Left lung (tissue), 10 donors: ENCODE results near the gene ZNF592. TPM values are rescaled to one million over a fixed set of nuclear protein-coding genes. Genes with fewer than 3 reads are reported as not detected.

Experiments used
- ATAC-seq: fragments of 200-7000 bp; cut with Tn5 transposase; one replicate; pipeline ENCODE4 v1.9.1; 2020; ENCODE audit warnings: moderate library complexity
- DNase-seq, 4 donors: peaks; one replicate each; pipeline ENCODE4 v3.0.0-alpha.2; 2013 to 2020
- H3K27ac ChIP-seq, 2 donors: fragments of 200-600 bp; sonication (generic) in 1 of 2; one replicate each; pipeline versions ENCODE4 v1.5.0 to v1.8.0; 2020 to 2021
- H3K27me3 ChIP-seq, 2 donors: fragments of 200-600 bp; sonication (generic) in 1 of 2; one replicate each; pipeline versions ENCODE4 v1.5.0 to v1.8.0; 2020 to 2021
- H3K36me3 ChIP-seq, 2 donors: fragments of 200-600 bp; sonication (generic) in 1 of 2; one replicate each; pipeline versions ENCODE4 v1.5.0 to v1.8.0; 2020 to 2021
- H3K4me1 ChIP-seq, 2 donors: fragments of 200-600 bp; one replicate each; pipeline ENCODE4 v1.8.0; 2021
- H3K4me3 ChIP-seq, 2 donors: fragments of 200-600 bp; sonication (generic) in 1 of 2; one replicate each; pipeline versions ENCODE4 v1.5.0 to v1.8.0; 2020 to 2021; ENCODE audit warnings: mild to moderate bottlenecking in 1 of 2
- H3K9me3 ChIP-seq, 2 donors: fragments of 200-600 bp; sonication (generic) in 1 of 2; one replicate each; pipeline versions ENCODE4 v1.5.0 to v1.8.0; 2020 to 2021
- intact Hi-C, 2 donors: fragments of 100-400 bp; cut with DNase I; formaldehyde crosslinking; loops; one replicate each; pipeline versions ENCODE4 v1.11.2 to v1.14.2; 2022
- polyA plus RNA-seq, 6 donors: library from polyadenylated mRNA; unstranded; fragments of 120-200 nt; gene quantifications; one replicate each; pipeline ENCODE4 v1.2.1, GENCODE V29; 2013; ENCODE audit not compliant: insufficient read length in 6 of 6
- total RNA-seq, 2 donors: library from RNA; stranded (reverse); fragmentation: NEBNext Ultra II Directional; extraction: Animal tissue kit (Norgen Biotek cat#: 25700); gene quantifications; one replicate each; pipeline ENCODE4 v1.2.1, GENCODE V29; 2021
- TF ChIP-seq, protein P1 (sequence below), 2 donors: fragments of 200-600 bp; sonication (generic) in 1 of 2; IDR thresholded peaks; one replicate each; pipeline versions ENCODE4 v1.5.0 to v1.8.0; 2021; ENCODE audit warnings: antibody characterized with exemption in 2 of 2
- donor health status: DM: no; HTN: yes; CAD: no.
- donor health status: DM: no; HTN: no; CAD: no.

The ZNF592 gene
- total and polyA plus RNA-seq, 8 donors, result 22.7 to 32.2 (median 25.2) TPM

DNA sequence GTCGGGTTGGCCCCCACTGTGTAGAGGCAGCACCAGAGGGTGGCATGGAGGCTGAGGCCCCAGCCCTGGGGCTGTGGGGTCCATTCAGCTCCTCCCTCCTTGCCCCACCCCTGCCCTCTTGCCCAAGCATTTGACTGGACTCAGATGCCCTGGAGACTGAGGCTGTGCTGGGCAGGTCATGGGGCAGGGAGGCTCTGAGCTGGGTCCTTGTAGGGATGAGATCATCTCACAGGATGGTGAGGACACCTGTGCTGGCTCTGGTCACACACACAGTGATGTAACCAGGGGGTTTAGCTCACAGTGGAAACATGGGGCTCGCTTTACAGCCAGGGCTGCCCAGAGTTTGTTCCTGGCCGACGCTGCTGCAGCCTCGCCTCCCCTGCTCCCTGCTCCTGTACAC lies 86.6 kb downstream of the ZNF592 start:
- H3K36me3 ChIP-seq, result no peaks in the 10 kb centered on the region
- H3K27ac ChIP-seq, result no peak overlapping the region
- ATAC-seq, result no peak
- no peaks in the 10 kb centered on the region for H3K9me3 ChIP-seq
- intact Hi-C loops, result no loop called here
- no peak overlapping the region for H3K4me3 ChIP-seq
- TF ChIP-seq, protein P1, sequence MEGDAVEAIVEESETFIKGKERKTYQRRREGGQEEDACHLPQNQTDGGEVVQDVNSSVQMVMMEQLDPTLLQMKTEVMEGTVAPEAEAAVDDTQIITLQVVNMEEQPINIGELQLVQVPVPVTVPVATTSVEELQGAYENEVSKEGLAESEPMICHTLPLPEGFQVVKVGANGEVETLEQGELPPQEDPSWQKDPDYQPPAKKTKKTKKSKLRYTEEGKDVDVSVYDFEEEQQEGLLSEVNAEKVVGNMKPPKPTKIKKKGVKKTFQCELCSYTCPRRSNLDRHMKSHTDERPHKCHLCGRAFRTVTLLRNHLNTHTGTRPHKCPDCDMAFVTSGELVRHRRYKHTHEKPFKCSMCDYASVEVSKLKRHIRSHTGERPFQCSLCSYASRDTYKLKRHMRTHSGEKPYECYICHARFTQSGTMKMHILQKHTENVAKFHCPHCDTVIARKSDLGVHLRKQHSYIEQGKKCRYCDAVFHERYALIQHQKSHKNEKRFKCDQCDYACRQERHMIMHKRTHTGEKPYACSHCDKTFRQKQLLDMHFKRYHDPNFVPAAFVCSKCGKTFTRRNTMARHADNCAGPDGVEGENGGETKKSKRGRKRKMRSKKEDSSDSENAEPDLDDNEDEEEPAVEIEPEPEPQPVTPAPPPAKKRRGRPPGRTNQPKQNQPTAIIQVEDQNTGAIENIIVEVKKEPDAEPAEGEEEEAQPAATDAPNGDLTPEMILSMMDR (IDR thresholded peaks at IDR 0.05), result no peak
- peaks cover 0 to 15% of the 10 kb centered on the region in 2 donors for H3K4me1 ChIP-seq
- H3K27me3 ChIP-seq, result no peaks in the 10 kb centered on the region
- DNase-seq, result no peak

DNA sequence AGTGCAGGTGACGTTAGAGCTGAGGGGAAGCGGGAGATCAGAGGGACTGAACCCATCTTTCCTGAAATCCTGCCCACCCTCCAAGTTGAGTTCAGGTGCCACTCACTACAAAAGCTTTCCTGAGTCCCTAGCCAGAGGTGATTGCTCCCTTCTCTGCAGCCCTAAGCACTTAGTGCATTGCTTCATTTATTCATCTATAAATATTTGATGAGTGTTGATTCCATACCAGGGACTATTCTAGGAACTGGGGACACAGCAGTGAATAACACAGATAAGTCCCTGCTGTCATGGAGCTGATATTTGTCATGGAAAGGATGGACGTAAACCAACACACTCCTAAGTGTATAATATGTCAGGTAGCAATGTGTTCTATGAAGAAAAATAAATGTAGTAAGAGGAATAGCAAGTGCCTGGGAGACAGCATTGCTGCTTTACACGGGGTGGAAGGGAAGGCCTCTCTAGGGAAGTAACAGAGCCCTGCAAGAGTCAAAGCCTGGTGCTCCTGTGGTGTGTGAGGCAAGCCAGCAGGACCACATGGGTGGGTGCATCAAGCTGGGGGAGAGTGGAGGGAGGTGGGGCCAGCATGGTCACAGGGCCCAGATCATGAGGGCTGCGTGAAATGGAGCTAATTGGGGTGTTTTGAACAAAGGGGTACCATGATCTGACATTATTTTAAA lies 87.4 kb downstream of the ZNF592 start:
- TF ChIP-seq, protein P1 (IDR thresholded peaks at IDR 0.05), result no peak
- H3K4me1 ChIP-seq, result peaks cover 7 to 22% of the 10 kb centered on the region in 2 donors
- no peaks in the 10 kb centered on the region for H3K27me3 ChIP-seq
- no peaks in the 10 kb centered on the region for H3K36me3 ChIP-seq
- H3K27ac ChIP-seq, result no peak overlapping the region
- no peak for DNase-seq
- H3K9me3 ChIP-seq, result no peaks in the 10 kb centered on the region
- intact Hi-C loops, result no loop called here
- no peak for ATAC-seq
- no peak overlapping the region for H3K4me3 ChIP-seq

DNA sequence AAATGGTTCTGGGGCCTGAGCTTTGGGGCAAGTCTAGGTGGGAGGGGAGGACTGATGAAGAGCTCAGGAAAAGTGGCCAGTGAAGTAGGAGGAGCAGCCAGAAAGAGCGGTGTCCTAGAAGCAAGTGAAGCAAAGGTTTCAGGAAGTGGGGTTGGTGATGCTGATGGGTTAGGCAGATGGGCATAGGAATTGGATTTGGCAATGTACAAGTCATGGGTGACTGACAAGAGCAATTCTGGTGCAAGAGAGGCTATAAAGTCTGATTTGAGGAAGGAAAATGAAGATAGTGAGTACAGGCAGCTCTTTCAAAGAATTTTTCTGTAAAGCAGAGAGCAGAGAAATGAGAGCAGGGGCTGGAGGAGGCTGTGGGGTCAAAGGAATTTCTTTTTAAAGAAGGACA lies 88.5 kb downstream of the ZNF592 start:
- ATAC-seq (no peak), DNase-seq (no peak)
- intact Hi-C loops, result no loop called here
- Histone ChIP-seq H3K27me3 (no peaks in the 10 kb centered on the region), H3K4me3 (no peak overlapping the region), H3K4me1 (peaks cover 15 to 26% of the 10 kb centered on the region in 2 donors), H3K27ac (no peak overlapping the region), H3K36me3 (no peaks in the 10 kb centered on the region), H3K9me3 (no peaks in the 10 kb centered on the region)
- TF ChIP-seq, protein P1 (IDR thresholded peaks at IDR 0.05), result no peak

DNA sequence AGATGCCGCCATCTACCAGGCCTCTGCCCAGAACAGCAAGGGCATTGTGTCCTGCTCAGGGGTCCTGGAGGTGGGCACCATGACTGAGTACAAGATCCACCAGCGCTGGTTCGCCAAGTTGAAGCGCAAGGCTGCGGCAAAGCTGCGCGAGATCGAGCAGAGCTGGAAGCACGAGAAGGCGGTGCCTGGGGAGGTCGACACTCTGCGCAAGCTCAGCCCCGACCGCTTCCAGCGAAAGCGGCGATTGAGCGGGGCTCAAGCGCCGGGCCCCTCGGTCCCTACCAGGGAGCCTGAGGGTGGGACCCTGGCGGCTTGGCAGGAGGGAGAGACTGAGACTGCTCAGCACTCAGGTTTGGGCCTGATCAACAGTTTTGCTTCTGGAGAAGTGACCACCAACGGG lies 91.3 kb downstream of the ZNF592 start:
- peak in 1 of 4 donors; percentile 69 for DNase-seq
- TF ChIP-seq, protein P1 (IDR thresholded peaks at IDR 0.05), result no peak
- Histone ChIP-seq H3K27me3 (no peaks in the 10 kb centered on the region), H3K4me1 (peaks cover 15 to 16% of the 10 kb centered on the region in 2 donors), H3K36me3 (no peaks in the 10 kb centered on the region), H3K27ac (no peak overlapping the region), H3K9me3 (no peaks in the 10 kb centered on the region), H3K4me3 (no peak overlapping the region)
- intact Hi-C loops, result no loop called here
- no peak for ATAC-seq

DNA sequence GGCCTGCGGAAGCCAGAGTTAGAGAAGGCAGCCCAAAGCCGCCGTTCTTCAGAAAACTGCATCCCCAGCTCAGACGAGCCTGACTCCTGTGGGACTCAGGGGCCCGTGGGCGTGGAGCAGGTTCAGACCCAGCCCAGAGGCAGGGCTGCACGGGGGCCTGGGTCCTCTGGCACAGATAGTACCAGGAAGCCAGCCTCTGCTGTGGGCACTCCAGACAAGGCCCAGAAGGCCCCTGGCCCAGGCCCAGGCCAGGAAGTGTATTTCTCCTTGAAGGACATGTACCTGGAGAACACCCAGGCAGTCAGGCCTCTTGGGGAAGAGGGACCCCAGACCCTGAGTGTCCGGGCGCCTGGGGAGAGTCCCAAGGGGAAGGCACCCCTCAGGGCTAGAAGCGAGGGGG lies 91.9 kb downstream of the ZNF592 start:
- H3K9me3 ChIP-seq, result no peaks in the 10 kb centered on the region
- H3K4me1 ChIP-seq, result peaks cover 15% of the 10 kb centered on the region in 2 donors
- DNase-seq (no peak), ATAC-seq (no peak)
- H3K36me3 ChIP-seq, result no peaks in the 10 kb centered on the region
- H3K27me3 ChIP-seq, result no peaks in the 10 kb centered on the region
- intact Hi-C loops, result no loop called here
- no peak overlapping the region for H3K4me3 ChIP-seq
- peak overlapping the region; percentile 48 to 80 for H3K27ac ChIP-seq
- TF ChIP-seq, protein P1 (IDR thresholded peaks at IDR 0.05), result no peak
